PC-9 (cell line): ENCODE results near the gene ZDHHC21. TPM values are rescaled to one million over a fixed set of nuclear protein-coding genes. Genes with fewer than 3 reads are reported as not detected.
"Not testable (repeated sequence)": the region's sequence is repeated elsewhere in the genome, so short reads cannot be mapped to it uniquely, and the experiment has no call there.

Source experiments
- BruUV-seq: library from RNA; stranded (reverse); fragments of 400-500 nt; replicated peaks from 2 replicates; lab custom pipeline; 2021; lab: Mats Ljungman, UMichigan
- CTCF ChIA-PET: fragments of 300-600 bp; sonication (Branson Sonifier 250); formaldehyde crosslinking; loops from one replicate; lab custom pipeline; 2022; ENCODE audit warnings: antibody characterized with exemption; lab: Charles Lee
- POLR2A ChIA-PET: fragments of 300-600 bp; sonication (Branson Sonifier 250); formaldehyde crosslinking; loops from one replicate; lab custom pipeline; 2022; ENCODE audit warnings: antibody characterized with exemption; ENCODE audit not compliant: unreplicated experiment; lab: Charles Lee
- DNase-seq, 2 experiments: peaks; one replicate each; pipeline versions ENCODE4 v3.0.0 to v3.0.0-alpha.2; 2015 to 2022; ENCODE audit warnings: mixed read lengths in 1 of 2
- H2AFZ ChIP-seq: fragments of 200-600 bp; sonication (generic); 2 replicates; pipeline ENCODE4 v1.8.1; 2017; ENCODE audit warnings: antibody characterized with exemption
- H3F3A ChIP-seq: fragments of 200-600 bp; sonication (generic); 2 replicates; pipeline ENCODE4 v1.8.1; 2017; ENCODE audit warnings: antibody characterized with exemption, mild to moderate bottlenecking, low read depth; ENCODE audit not compliant: insufficient read depth
- H3K27ac ChIP-seq: fragments of 200-600 bp; sonication (generic); 2 replicates; pipeline ENCODE4 v1.6.1; 2016; ENCODE audit warnings: mixed run types
- H3K27me3 ChIP-seq: fragments of 200-600 bp; sonication (generic); 2 replicates; pipeline ENCODE4 v1.6.1; 2016; ENCODE audit warnings: low read depth, mixed run types; ENCODE audit not compliant: insufficient read depth
- H3K36me3 ChIP-seq: fragments of 200-600 bp; sonication (generic); 2 replicates; pipeline ENCODE4 v1.6.1; 2016; ENCODE audit warnings: low read depth, mixed run types
- H3K4me1 ChIP-seq: fragments of 200-600 bp; sonication (generic); replicated peaks from 2 replicates; pipeline ENCODE4 v1.6.1; 2016; ENCODE audit warnings: mixed run types; ENCODE audit not compliant: insufficient read depth
- H3K4me2 ChIP-seq: fragments of 200-600 bp; sonication (generic); 2 replicates; pipeline ENCODE4 v1.6.1; 2017; ENCODE audit warnings: mixed run types
- H3K4me3 ChIP-seq: fragments of 200-600 bp; sonication (generic); 2 replicates; pipeline ENCODE4 v1.6.1; 2016; ENCODE audit warnings: mixed run types
- H3K79me2 ChIP-seq: fragments of 200-600 bp; sonication (generic); 2 replicates; pipeline ENCODE4 v1.6.1; 2017; ENCODE audit warnings: low read depth, mixed run types
- H3K9me2 ChIP-seq: fragments of 200-600 bp; sonication (generic); 2 replicates; pipeline ENCODE4 v1.8.1; 2017; ENCODE audit warnings: mild to moderate bottlenecking; ENCODE audit not compliant: insufficient read depth
- H3K9me3 ChIP-seq: fragments of 200-600 bp; sonication (generic); 2 replicates; pipeline ENCODE4 v1.8.1; 2016; ENCODE audit warnings: low read depth; ENCODE audit not compliant: insufficient read depth
- H4K20me1 ChIP-seq: fragments of 200-600 bp; sonication (generic); 2 replicates; pipeline ENCODE4 v1.8.1; 2017; ENCODE audit not compliant: insufficient read depth
- CTCF ChIP-seq: fragments of 200-600 bp; sonication (generic); conservative IDR thresholded peaks from 2 replicates; pipeline ENCODE4 v1.6.1; 2017; ENCODE audit warnings: mixed run types, antibody characterized with exemption, mild to moderate bottlenecking, moderate library complexity
- EZH2 ChIP-seq: fragments of 200-600 bp; sonication (generic); IDR thresholded peaks from 2 replicates; pipeline ENCODE4 v1.8.0; 2017; ENCODE audit warnings: antibody characterized with exemption, low read depth
- intact Hi-C: fragments of 100-400 bp; cut with micrococcal nuclease; formaldehyde crosslinking; loops from one replicate; pipeline ENCODE4 v1.10.0; 2022; ENCODE audit not compliant: unreplicated experiment
- total RNA-seq: library from RNA; stranded (reverse); gene quantifications from 2 replicates; pipeline ENCODE4 v1.2.3, GENCODE V29; 2021

ZDHHC21 gene
- total RNA-seq, 1 experiment from 2014 or later = 5.3 TPM

DNA sequence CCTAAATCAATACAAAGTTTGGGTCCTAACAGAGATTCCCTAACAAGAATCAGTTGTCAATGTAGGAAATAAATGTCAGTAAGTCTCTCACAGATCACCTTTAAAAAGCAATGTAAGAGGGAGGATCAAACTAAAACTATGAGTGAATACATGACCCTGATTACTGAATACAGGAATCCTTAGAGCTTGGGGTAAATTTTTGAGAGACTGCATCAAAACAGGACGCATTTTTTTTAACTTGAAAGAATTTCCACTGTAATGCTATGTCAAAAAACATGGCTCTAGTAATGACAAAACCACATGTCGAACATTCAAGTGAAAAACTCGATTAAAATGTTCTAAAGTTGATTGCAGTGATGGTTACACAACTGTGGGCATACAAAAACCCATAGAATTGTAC is 21.9 kb downstream of the ZDHHC21 start:
- H4K20me1 ChIP-seq = no peaks in the 10 kb centered on the region
- no peaks in the 10 kb centered on the region for H3F3A ChIP-seq
- no TSS peak for BruUV-seq
- DNase-seq = no peak
- no peak overlapping the region for H2AFZ ChIP-seq
- H3K9me3 ChIP-seq = no peaks in the 10 kb centered on the region
- ChIA-PET CTCF (no interaction called here), POLR2A (no interaction called here)
- H3K27ac ChIP-seq = no peak overlapping the region
- H3K4me1 ChIP-seq = no peaks in the 10 kb centered on the region
- H3K4me3 ChIP-seq = no peak overlapping the region
- H3K9me2 ChIP-seq = no peaks in the 10 kb centered on the region
- intact Hi-C loops = no loop called here
- H3K4me2 ChIP-seq = no peak overlapping the region
- H3K27me3 ChIP-seq = no peaks in the 10 kb centered on the region
- no peaks in the 10 kb centered on the region for H3K79me2 ChIP-seq
- H3K36me3 ChIP-seq = no peaks in the 10 kb centered on the region
- TF ChIP-seq EZH2 (no peak), CTCF (no peak)

DNA sequence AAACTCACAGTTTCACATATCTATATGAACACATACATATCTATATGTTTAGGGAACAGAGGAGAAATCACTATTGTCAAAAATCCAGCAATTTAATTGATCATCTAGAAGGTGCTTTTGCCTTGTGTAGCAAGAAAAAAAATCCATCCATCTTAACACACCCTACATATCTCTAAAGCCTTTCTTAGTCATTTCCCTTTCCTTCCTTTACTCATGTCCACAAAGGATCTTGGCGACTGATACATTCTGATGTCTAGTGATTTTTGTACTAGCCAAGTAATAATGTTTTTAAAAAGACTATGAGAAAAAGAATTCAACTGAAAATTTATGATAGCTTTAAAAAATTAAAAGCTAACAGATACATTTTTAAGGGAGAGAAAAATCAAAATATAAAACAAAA is 22.5 kb downstream of the ZDHHC21 start:
- H3K79me2 ChIP-seq = no peaks in the 10 kb centered on the region
- intact Hi-C loops = no loop called here
- H2AFZ ChIP-seq = no peak overlapping the region
- DNase-seq = no peak
- H3F3A ChIP-seq = no peaks in the 10 kb centered on the region
- H3K4me2 ChIP-seq = no peak overlapping the region
- H3K9me3 ChIP-seq = no peaks in the 10 kb centered on the region
- no TSS peak for BruUV-seq
- H3K36me3 ChIP-seq = no peaks in the 10 kb centered on the region
- H3K27ac ChIP-seq = no peak overlapping the region
- TF ChIP-seq EZH2 = no peak
- no peak for TF ChIP-seq CTCF
- H3K9me2 ChIP-seq = no peaks in the 10 kb centered on the region
- H3K27me3 ChIP-seq = no peaks in the 10 kb centered on the region
- H4K20me1 ChIP-seq = no peaks in the 10 kb centered on the region
- CTCF ChIA-PET = no interaction called here
- POLR2A ChIA-PET = no interaction called here
- no peak overlapping the region for H3K4me3 ChIP-seq
- H3K4me1 ChIP-seq = no peaks in the 10 kb centered on the region

DNA sequence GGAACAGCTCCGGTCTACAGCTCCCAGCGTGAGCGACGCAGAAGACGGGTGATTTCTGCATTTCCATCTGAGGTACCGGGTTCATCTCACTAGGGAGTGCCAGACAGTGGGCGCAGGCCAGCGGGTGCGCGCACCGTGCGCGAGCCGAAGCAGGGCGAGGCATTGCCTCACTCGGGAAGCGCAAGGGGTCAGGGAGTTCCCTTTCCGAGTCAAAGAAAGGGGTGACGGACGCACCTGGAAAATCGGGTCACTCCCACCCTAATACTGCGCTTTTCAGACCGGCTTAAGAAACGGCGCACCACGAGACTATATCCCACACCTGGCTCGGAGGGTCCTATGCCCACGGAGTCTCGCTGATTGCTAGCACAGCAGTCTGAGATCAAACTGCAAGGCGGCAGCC is 29.2 kb downstream of the ZDHHC21 start:
- CTCF ChIA-PET, H3K27ac ChIP-seq, H3K27me3 ChIP-seq, H3K9me3 ChIP-seq, H3K4me2 ChIP-seq, H4K20me1 ChIP-seq, intact Hi-C loops, H3K4me3 ChIP-seq, H2AFZ ChIP-seq, H3K9me2 ChIP-seq, H3K36me3 ChIP-seq, DNase-seq, POLR2A ChIA-PET, H3K79me2 ChIP-seq, H3K4me1 ChIP-seq, H3F3A ChIP-seq, BruUV-seq: not testable (repeated sequence)

DNA sequence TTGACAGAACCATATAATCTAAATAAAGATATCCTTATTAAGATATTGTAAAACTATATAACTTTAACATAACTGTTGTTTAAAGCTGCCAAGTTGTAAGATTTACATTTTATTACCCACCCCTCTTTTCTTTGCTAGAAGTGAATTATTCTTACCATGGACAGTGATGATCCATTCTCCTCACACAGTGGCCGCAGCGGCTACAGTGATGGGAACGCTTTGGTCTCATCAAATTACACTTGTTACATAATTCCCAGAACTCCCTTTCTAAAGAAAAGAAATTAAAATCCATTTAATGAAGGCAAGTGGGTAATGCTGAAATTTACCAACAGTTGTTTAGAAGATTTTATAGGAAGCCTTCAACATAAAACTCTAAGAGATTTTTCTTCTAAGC is 31.2 kb downstream of the ZDHHC21 start:
- ChIA-PET CTCF (no interaction called here), POLR2A (interaction anchor here (0.7 kb wide), 1 partner anchor 1629 kb away, joined by 3 read pairs; no protein-coding TSS in a partner anchor)
- Histone ChIP-seq H3K4me3 (no peak overlapping the region), H3K27me3 (no peaks in the 10 kb centered on the region), H3K79me2 (no peaks in the 10 kb centered on the region), H3K27ac (no peak overlapping the region), H3K4me2 (no peak overlapping the region), H3K4me1 (no peaks in the 10 kb centered on the region), H3F3A (no peaks in the 10 kb centered on the region), H3K36me3 (no peaks in the 10 kb centered on the region), H4K20me1 (no peaks in the 10 kb centered on the region), H2AFZ (no peak overlapping the region), H3K9me2 (no peaks in the 10 kb centered on the region), H3K9me3 (no peaks in the 10 kb centered on the region)
- no peak for TF ChIP-seq CTCF
- no peak for TF ChIP-seq EZH2
- DNase-seq = no peak
- BruUV-seq = no TSS peak
- intact Hi-C loops = no loop called here
